Cerebellar cortex (tissue), 1 donor: Measurements from ENCODE around the gene AHNAK.

Source experiments
- DNase-seq: peaks from one replicate; pipeline ENCODE4 v3.0.0-alpha.2; 2015; ENCODE audit warnings: low spot score

The AHNAK gene

GRCh38 chr11:62435846-62436660 is 110.6 kb downstream of the AHNAK start:
- no peak for DNase-seq

- peak; percentile 81 for DNase-seq
Measured at GRCh38 chr11:62433904-62434276, 112.7 kb downstream of the AHNAK start.

- DNase-seq: peak; percentile 69
Measured at GRCh38 chr11:62433141-62433903, 113.3 kb downstream of the AHNAK start.

GRCh38 chr11:62432695-62433094 is 113.9 kb downstream of the AHNAK start:
- DNase-seq: no peak

- DNase-seq: no peak
Measured at GRCh38 chr11:62431171-62431901, 115.3 kb downstream of the AHNAK start.

- DNase-seq: no peak
Measured at GRCh38 chr11:62430425-62430824, 116.2 kb downstream of the AHNAK start.

GRCh38 chr11:62428871-62429560 is 117.6 kb downstream of the AHNAK start:
- DNase-seq: peak; percentile 92

GRCh38 chr11:62427630-62428233 is 118.9 kb downstream of the AHNAK start:
- DNase-seq: peak; percentile 49

GRCh38 chr11:62423012-62423411 is 123.6 kb downstream of the AHNAK start:
- DNase-seq: no peak

GRCh38 chr11:62421996-62422395 is 124.6 kb downstream of the AHNAK start:
- DNase-seq: no peak

- DNase-seq: no peak
Measured at GRCh38 chr11:62420882-62421281, 125.7 kb downstream of the AHNAK start.

GRCh38 chr11:62419943-62420342 is 126.7 kb downstream of the AHNAK start:
- DNase-seq: no peak

GRCh38 chr11:62419314-62419929 is 127.2 kb downstream of the AHNAK start:
- no peak for DNase-seq

GRCh38 chr11:62418733-62419132 is 127.9 kb downstream of the AHNAK start, which contains the start of gene SCGB1A1:
Gene SCGB1A1, plus strand, starts transcription at chr11:62419033. Its CDS starts 63 bp downstream, at chr11:62419096.
- no peak for DNase-seq

- no peak for DNase-seq
Measured at GRCh38 chr11:62418136-62418535, 128.5 kb downstream of the AHNAK start.

GRCh38 chr11:62416596-62416995 is 130.0 kb downstream of the AHNAK start:
- DNase-seq: no peak

GRCh38 chr11:62413060-62413696 is 133.4 kb downstream of the AHNAK start:
- DNase-seq: no peak

- peak; percentile 42 for DNase-seq
Measured at GRCh38 chr11:62411524-62411923, 135.1 kb downstream of the AHNAK start.

- DNase-seq: no peak
Measured at GRCh38 chr11:62410972-62411371, 135.6 kb downstream of the AHNAK start.

GRCh38 chr11:62409831-62410230 is 136.8 kb downstream of the AHNAK start:
- DNase-seq: peak; percentile 93
